Mucosa of rectum (tissue), 2 donors: ENCODE results near the gene ZNF581.

Experiments used
- H3K27ac ChIP-seq, 2 donors: one replicate each; pipeline ENCODE4 v1.7.0; 2013; ENCODE audit warnings: inconsistent platforms in 2 of 2, low read depth in 2 of 2, low read length in 2 of 2
- H3K27me3 ChIP-seq, 2 donors: one replicate each; pipeline ENCODE4 v1.7.0; 2013; ENCODE audit warnings: low read length in 2 of 2; ENCODE audit not compliant: control insufficient read depth in 2 of 2, insufficient read depth in 2 of 2
- H3K36me3 ChIP-seq, 2 donors: one replicate each; pipeline ENCODE4 v1.7.0; 2013; ENCODE audit warnings: low read length in 2 of 2; ENCODE audit not compliant: control insufficient read depth in 2 of 2, insufficient read depth in 2 of 2
- H3K4me1 ChIP-seq, 2 donors: one replicate each; pipeline ENCODE4 v1.7.0; 2013; ENCODE audit warnings: low read length in 2 of 2, mild to moderate bottlenecking in 1 of 2; ENCODE audit not compliant: control insufficient read depth in 2 of 2, insufficient read depth in 2 of 2
- H3K4me3 ChIP-seq, 2 donors: one replicate each; pipeline ENCODE4 v1.7.0; 2013; ENCODE audit warnings: low read length in 2 of 2
- H3K9ac ChIP-seq, 2 donors: one replicate each; pipeline ENCODE4 v1.7.0; 2013; ENCODE audit warnings: low read length in 2 of 2, low read depth in 1 of 2, mild to moderate bottlenecking in 1 of 2
- H3K9me3 ChIP-seq, 2 donors: one replicate each; pipeline ENCODE4 v1.7.0; 2013; ENCODE audit warnings: low read length in 2 of 2; ENCODE audit not compliant: control insufficient read depth in 2 of 2
- donor health status: healthy.
- donor health status: Normal muscosa, but diverticular disease.

ZNF581 gene

DNA sequence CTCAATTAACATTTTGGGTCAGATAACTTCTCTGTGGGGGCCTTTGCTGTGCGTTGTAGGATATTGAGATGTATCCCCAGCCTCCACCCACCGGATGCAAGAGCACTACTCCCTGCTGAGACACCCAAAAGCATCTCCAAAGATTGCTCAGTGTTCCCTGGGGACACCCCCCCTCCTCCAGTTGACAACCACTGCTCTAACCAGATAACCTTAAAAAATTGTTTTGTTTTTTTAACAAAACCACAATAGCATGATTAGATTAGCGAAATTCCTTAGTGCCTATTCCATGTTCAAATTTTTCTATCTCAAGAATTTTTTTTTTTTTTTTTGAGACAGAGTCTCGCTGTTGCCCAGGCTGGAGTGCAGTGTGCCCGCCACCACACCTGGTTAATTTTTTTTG, 29.0 kb downstream of the ZNF581 start:
- Histone ChIP-seq H3K9me3 (no peaks in the 10 kb centered on the region), H3K27ac (no peak overlapping the region), H3K36me3 (peaks cover 31 to 42% of the 10 kb centered on the region in 2 donors), H3K9ac (no peak overlapping the region), H3K4me1 (peaks cover 13 to 20% of the 10 kb centered on the region in 2 donors), H3K27me3 (no peaks in the 10 kb centered on the region), H3K4me3 (no peak overlapping the region)

DNA sequence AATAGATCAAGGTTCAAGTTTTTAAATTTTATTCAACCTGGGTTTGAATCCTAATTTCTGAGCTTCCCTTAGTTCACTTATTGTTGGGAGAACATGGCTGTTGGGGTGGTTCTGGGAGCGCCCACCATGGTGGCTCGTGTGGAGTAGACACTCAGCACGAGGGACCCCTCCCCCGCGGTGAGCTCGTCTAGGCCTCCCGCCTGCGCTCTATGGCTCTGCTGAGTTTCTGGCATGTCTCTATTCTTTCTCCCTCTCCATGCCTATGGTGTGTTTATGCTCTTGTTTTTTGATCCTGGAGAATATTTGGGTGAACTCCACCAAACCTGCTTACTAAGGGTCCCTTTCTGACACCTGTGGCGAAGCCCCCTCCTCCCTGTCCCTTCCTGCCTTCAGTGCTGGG, 30.0 kb downstream of the ZNF581 start:
- peaks cover 28 to 42% of the 10 kb centered on the region in 2 donors for H3K36me3 ChIP-seq
- H3K9me3 ChIP-seq = no peaks in the 10 kb centered on the region
- peaks cover 23 to 27% of the 10 kb centered on the region in 2 donors for H3K4me1 ChIP-seq
- H3K9ac ChIP-seq = peak overlapping the region in 1 of 2 donors; percentile 47
- H3K27me3 ChIP-seq = no peaks in the 10 kb centered on the region
- no peak overlapping the region for H3K27ac ChIP-seq
- no peak overlapping the region for H3K4me3 ChIP-seq

DNA sequence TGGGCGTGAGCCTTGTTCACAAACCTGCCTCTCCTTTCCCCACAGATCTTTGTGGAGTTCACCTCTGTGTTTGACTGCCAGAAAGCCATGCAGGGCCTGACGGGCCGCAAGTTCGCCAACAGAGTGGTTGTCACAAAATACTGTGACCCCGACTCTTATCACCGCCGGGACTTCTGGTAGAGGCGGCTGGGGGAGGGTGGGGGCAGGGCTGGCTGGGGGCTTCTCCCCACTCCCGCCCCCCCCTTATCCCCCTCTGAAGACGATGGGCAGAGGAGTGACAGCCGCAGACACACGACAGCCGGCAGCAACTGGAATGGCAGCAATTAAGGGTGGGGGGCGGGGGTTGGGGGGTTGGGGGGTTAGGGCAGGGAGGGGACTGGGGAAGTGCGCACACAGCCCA, 30.4 kb downstream of the ZNF581 start:
- Histone ChIP-seq H3K36me3 (peaks cover 28 to 42% of the 10 kb centered on the region in 2 donors), H3K9ac (no peak overlapping the region), H3K4me1 (peaks cover 24 to 30% of the 10 kb centered on the region in 2 donors), H3K27ac (no peak overlapping the region), H3K9me3 (no peaks in the 10 kb centered on the region), H3K27me3 (no peaks in the 10 kb centered on the region), H3K4me3 (no peak overlapping the region)

DNA sequence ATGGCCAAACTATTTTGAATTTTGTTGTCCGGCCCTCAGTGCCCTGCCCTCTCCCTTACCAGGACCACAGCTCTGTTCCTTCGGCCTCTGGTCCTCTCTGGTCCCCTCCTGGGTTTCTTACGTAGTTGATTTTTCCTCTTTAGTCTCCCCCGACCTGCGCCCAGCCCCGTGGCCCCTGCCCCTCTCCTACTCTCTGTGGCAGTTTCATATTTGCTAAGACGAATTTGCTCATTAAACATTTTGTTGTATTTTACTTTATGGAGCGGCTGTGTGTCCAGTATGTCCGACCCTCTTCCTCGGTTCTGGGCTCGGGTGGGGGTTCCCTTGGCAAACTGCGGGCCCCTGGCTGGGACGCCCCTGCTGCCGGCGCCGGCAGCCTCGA, 31.0 kb downstream of the ZNF581 start:
- Histone ChIP-seq H3K4me1 (peaks cover 26 to 36% of the 10 kb centered on the region in 2 donors), H3K4me3 (peak overlapping the region; percentile 93 to 99), H3K27me3 (no peaks in the 10 kb centered on the region), H3K36me3 (peaks cover 28 to 42% of the 10 kb centered on the region in 2 donors), H3K9me3 (no peaks in the 10 kb centered on the region), H3K9ac (peak overlapping the region; percentile 24 to 96), H3K27ac (peak overlapping the region; percentile 87 to 92)

DNA sequence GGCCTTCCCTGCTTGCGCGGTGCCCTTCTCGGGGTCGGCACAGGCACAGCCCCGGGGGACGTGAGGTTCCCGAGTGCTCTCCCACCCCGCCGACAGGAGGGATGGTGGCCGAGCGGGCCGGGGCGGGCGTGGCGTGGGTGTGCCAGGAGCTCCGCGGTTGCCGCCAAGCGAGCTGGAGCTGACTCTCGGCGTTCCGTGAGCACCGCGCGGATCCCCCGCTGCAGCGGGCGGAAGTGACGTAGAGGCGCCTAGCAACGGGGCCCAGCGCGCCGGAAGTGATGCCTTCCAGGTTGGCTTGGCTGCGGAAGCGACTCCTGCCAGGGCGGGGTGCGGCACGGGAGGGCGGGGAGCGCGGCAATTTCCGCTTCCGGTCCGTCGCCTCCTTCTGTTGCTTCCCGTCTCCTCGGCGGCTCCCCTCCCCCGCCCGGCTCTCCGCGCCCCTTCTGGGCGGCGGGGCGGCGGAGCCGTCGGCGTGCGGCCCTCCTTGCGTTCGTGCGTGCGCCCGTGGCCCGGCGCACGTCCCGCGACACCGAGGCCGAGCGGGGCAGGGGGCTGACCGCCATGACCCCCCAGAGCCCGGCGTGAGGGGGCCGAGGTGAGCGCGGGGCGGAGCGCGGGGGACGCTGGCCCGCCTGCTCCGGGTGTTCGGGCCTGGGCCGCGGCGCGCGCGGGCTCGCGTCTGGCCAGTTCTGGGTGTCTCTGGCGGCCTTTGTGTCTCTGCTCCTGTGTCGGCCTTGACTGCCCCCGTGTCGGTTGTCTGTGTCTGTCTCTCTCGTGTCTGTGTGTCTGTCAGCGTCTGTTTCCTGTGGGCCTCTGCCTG, 31.6 kb downstream of the ZNF581 start, which contains the start of gene EPN1:
Gene EPN1, plus strand, starts transcription at position 386 of the 820 bp plus-strand sequence. CDS start 3,402 bp downstream, outside the sequence.
- peaks cover 26 to 39% of the 10 kb centered on the region in 2 donors for H3K4me1 ChIP-seq
- H3K27ac ChIP-seq = peak within 1 kb of the TSS; percentile 87 to 92
- H3K9ac ChIP-seq = peak within 1 kb of the TSS; percentile 92 to 96
- no peaks in the 10 kb centered on the region for H3K9me3 ChIP-seq
- peak within 1 kb of the TSS; percentile 93 to 99 for H3K4me3 ChIP-seq
- no peaks in the 10 kb centered on the region for H3K27me3 ChIP-seq
- peaks cover 28 to 41% of the 10 kb centered on the region in 2 donors for H3K36me3 ChIP-seq

DNA sequence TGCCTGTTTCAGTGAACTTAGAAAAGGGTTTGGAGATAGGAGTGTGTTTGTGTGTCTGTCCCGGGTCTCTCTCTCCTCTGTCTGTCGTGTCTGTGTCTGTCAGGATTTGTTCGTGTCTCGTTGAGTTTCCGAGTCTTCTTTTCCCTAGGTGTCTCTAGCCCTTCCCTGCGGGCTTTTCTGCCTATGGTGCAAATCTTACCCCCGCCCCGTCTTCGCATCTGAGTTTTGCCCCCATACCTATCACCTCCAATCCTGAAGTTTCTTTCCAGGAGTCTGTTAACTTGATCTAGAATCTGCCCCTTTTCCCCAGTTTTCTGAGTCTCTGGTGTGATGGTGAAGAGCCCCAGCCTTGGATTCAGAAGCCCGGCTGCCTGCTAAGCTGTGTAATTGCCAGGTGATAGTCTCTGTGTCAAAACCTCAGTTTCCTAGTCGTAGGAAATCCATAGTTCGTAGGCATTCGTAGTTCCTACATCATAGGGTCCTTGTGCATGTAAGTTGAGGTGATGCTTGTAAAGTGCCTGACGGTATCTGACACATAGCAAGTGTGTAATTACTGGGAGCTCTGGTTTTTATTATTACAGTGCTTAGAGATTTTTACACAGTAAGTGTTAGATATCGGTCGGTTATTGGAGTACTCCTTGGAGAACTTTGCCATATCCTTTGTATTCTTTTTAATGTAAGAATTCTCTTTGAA, 32.4 kb downstream of the ZNF581 start:
- Histone ChIP-seq H3K9me3 (no peaks in the 10 kb centered on the region), H3K27ac (peak overlapping the region; percentile 87 to 92), H3K27me3 (no peaks in the 10 kb centered on the region), H3K4me1 (peaks cover 26 to 40% of the 10 kb centered on the region in 2 donors), H3K9ac (peak overlapping the region; percentile 92 to 96), H3K4me3 (peak overlapping the region; percentile 93 to 99), H3K36me3 (peaks cover 26 to 41% of the 10 kb centered on the region in 2 donors)

DNA sequence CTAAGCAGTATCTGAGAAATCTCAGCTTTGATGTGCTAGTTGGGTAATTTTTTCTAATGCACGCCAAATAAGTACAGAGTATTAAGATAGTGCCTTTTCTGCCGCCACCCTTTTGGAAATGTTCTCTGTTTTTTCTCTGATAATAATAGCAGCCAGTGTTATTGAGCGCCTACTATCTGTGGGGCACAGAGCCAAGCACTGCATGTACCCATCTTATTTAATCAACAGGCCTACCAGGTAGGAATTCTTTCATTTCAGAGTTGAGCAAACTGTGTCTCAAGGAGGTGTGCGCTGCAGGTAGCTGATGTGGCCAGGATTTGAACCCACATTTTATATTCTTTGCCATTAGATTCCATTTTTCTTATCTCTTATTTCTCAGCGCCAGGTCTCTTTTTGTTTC, 32.9 kb downstream of the ZNF581 start:
- H3K9me3 ChIP-seq = no peaks in the 10 kb centered on the region
- H3K9ac ChIP-seq = peak overlapping the region; percentile 92 to 96
- H3K27me3 ChIP-seq = no peaks in the 10 kb centered on the region
- peaks cover 29 to 45% of the 10 kb centered on the region in 2 donors for H3K36me3 ChIP-seq
- peaks cover 26 to 40% of the 10 kb centered on the region in 2 donors for H3K4me1 ChIP-seq
- peak overlapping the region; percentile 93 to 99 for H3K4me3 ChIP-seq
- H3K27ac ChIP-seq = peak overlapping the region; percentile 87 to 92

DNA sequence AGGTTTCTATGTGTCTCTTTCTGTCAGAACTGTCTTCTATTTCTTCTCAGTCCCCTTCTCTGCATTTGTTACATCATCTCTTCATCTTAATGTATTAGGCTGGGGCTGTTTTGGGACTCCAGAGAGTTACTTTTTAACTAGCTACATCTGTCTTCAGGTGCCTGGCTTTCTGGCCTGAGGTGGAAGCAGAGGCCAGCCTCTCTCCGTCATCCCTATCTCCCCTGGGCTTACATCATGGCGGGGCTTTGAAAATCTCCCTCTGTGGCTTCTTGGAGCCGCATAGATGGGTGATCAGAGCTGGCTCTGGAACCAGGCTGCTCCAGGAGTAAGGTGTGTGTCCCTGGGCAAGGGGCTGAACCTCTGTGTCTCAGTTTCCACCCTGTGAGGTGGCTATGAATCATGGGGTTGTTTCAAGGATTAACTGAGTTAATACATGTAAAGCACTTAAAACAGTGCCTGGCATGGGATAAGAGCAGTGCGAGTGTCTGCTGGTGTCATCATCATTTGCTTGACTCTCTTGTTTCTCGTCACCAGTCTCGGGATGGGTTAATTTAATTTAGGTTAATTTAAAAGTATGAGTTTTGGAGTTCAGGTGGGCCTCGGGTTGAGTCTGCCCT, 33.5 kb downstream of the ZNF581 start:
- Histone ChIP-seq H3K27me3 (no peaks in the 10 kb centered on the region), H3K27ac (peak overlapping the region; percentile 56 to 92), H3K9me3 (no peaks in the 10 kb centered on the region), H3K4me1 (peaks cover 26 to 41% of the 10 kb centered on the region in 2 donors), H3K9ac (peak overlapping the region; percentile 56 to 96), H3K36me3 (peaks cover 31 to 48% of the 10 kb centered on the region in 2 donors), H3K4me3 (peak overlapping the region; percentile 4 to 99)

DNA sequence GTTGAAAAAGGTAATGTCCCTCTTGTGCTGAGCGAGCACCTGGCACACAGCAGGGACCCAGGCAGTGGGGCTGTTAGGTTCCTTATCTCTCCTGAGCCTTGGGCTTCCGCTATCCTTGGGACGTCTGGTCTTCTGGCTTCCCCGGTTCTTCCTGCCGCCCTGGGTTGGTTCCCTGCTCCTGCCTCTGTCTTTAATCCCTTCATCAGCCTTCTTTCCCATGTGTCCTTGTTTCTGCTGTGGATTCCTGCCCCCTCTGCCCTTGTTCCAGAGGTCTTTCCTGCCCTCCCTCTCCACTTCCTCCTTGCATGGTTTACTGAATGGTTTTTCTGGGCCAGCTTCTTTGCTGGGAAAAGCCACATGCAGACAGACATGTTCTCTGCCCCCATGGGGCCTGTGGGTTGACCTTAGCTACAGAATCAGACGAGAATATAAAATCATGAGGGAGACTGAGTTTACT, 34.2 kb downstream of the ZNF581 start:
- Histone ChIP-seq H3K9ac (peak overlapping the region; percentile 45 to 53), H3K36me3 (peaks cover 33 to 49% of the 10 kb centered on the region in 2 donors), H3K27ac (peak overlapping the region; percentile 56 to 92), H3K4me3 (peak overlapping the region in 1 of 2 donors; percentile 99), H3K9me3 (no peaks in the 10 kb centered on the region), H3K4me1 (peaks cover 28 to 44% of the 10 kb centered on the region in 2 donors), H3K27me3 (no peaks in the 10 kb centered on the region)
